D341Med (cell line): ENCODE data around the gene TNS1.

Experiments used
- DNase-seq: peaks from one replicate; pipeline ENCODE4 v3.0.0; 2012; ENCODE audit warnings: low spot score

The TNS1 gene

DNA sequence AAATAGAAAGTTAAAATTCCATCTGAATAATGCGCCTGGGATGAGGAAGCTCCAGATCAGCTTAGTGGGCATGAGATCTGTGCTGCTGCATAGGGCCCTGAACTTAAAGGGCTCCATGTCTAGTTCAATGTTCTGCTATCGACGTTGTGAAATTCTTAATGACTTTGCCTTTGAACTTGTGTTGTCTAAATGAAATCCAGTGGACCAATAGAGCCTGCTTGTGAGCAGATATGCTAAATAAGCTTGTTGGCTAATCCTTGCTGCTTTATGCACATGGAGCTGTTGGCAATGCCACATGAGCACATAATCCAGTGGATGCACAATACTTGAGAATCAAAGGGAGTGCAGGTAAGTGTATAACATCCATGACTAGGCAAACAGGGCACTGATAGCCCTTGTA lies 228.6 kb downstream of the TNS1 start:
- no peak for DNase-seq

- DNase-seq, result no peak
Measured at GRCh38 chr2:217773539-217773938, 229.3 kb downstream of the TNS1 start.

GRCh38 chr2:217766356-217766755 lies 236.4 kb downstream of the TNS1 start:
- DNase-seq, result no peak

DNA sequence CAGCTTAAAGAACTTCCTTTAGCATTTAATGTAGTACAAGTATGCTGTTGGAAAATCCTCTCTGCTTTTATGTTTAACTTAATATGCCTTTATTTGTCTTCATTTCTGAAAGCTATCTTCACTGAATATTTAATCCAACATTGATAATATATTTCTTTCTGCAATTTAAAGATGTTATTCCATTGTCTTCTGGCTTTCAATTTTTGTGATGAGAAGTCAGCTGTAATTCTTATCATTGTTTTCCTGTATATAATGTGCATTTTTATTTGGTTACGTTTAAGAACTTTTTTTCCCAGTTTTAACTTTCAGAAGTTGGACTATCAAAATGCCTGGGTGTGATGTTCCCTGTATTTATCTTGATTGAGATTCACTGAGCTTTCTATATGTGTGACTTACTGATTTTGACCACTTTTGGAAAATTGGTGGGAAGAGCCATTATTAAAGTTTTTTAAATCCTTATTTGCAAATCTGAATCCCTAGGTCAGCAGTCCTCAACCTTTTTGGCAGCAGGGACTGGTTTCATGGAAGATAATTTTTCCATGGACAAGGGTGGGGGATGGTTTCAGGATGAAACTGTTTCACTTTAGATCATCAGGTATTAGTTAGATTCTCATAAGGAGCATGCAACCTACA lies 241.0 kb downstream of the TNS1 start:
- DNase-seq, result no peak

DNA sequence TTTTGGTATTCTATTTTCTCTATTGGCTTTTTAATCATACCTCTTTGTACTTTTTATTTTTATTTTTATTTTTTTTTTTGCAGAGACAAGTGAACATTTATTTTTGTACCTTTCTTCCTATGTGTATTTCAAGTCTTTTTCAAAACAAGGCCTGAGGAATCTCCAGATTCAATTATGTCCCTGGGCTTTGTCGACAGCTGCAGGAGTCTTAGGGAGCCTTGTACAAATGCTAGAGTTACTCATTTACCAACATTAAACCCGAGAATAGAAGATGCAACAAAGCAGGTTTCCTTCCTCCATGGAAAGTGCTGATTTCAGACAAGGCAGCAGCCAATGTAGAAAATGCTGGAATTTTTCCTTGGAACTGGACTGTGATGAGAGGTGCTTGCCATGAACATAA lies 242.8 kb downstream of the TNS1 start:
- DNase-seq, result no peak

DNA sequence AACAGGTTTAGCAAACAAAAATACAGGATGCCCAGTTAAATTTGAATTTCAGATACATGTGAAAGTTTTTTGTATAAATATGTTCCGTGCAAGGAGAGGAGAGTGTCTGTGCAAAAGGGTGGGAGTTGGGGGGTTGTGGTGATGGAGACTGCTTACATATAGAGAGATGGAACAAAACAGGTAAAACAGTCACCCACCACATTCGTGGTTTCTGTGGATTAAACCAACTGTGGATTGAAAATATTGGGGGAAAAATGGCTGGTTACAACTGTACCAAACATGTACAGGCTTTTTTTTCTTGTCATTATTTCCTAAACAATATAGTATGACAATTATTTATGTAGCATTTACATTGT lies 245.7 kb downstream of the TNS1 start:
- no peak for DNase-seq

DNA sequence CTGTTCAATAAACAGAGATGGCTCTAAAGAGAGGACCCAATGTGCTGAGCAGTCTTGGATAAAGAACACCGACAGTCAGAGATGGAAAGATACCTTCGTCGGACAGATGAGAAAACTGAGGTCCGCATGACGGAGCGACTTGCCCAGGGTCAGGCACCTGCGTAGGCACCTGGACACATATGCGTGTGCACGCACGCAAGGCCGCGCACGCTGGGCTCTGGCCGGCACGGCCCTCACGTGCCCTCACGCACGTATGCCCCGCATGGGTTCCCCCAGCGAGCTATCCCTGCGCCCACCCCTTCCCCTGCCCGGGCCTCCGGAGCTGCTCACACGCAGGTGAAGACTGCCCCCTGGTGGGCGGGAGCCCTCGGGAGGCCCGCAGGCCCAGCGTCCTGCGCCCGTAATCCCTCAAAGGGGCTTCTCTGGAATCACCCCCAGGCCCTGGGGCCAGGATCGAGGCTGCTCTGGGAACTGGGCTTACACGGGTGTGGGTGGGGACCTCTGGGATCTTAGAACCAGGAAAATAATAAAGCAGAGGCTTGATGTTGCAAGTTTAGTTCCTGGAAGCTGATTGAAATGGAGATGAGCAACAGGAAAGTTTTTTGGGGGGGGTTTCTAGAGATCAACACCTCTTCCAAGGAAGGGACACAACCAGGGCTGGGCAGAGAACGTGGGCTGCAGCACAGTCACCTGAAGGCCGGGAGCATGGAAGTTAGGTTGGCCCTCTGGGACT lies 246.3 kb downstream of the TNS1 start:
- peak; percentile 43 for DNase-seq

DNA sequence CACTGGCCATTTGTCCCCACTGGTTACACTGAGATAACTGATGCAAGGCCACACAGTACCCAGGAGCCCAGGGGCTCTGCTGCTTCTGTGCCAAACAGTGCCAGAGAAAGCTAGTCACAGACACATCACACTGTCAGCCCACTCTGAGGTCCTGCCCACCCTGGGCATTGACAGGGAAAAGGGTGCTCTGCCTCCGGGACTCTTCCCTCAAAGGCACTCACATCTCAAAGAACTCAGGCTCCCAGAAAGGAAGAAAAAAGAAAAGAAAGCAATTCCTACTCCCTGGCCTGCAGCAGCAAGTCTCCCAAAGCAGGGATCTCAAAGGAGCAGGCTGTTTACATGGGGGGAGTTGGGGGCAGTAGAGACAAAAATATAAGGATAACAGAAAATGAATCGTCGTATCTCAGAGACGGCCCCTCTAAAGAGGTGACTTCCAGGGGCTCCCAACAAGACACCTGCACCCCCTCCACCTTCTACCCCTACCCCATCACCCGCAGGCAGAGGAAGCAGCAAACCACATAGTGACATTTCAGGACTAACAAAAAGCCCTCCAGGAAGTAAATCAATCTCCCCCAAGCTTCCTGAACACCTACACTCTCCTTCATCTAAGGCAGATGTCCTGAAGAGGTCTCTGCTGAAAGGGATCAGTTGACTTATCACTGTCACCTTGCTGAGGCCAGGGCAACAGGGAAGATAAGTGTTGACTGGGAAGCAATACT lies 247.6 kb downstream of the TNS1 start:
- no peak for DNase-seq

DNA sequence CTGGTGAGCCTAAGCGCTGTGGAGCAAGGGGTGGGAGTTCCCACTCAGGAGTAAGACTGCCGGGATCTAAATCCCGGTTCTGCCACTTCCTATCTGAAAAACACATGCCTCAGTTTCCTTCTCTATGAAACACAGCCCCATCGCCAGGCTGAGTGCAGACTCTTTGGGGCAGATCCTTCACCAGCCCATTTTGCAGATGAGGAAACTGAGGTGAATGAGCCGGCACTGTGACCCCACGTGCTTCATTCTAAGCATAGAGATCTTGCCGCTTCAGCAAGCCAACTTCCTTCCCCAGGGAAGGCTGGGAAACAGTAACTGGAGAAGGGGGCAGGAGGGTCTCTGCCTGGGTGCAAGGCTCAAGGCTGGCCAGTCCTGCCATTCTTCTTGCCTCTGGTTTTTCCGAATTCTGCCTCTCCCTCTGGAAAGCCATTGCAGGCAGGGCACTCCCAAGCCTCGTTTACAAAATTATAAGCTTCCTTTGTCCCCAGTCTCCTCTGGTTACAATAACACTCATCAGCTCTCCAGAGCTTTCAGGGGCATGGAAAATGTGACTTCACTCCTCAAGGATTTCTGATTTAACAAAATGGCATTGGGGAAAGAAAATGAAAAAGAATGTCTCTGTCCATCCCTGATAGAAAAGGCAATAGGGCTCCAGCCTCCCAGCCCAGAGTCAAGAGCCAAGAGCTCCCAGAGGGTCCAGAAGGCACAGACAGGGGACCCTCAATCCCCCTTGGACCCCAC lies 249.2 kb downstream of the TNS1 start:
- no peak for DNase-seq

DNA sequence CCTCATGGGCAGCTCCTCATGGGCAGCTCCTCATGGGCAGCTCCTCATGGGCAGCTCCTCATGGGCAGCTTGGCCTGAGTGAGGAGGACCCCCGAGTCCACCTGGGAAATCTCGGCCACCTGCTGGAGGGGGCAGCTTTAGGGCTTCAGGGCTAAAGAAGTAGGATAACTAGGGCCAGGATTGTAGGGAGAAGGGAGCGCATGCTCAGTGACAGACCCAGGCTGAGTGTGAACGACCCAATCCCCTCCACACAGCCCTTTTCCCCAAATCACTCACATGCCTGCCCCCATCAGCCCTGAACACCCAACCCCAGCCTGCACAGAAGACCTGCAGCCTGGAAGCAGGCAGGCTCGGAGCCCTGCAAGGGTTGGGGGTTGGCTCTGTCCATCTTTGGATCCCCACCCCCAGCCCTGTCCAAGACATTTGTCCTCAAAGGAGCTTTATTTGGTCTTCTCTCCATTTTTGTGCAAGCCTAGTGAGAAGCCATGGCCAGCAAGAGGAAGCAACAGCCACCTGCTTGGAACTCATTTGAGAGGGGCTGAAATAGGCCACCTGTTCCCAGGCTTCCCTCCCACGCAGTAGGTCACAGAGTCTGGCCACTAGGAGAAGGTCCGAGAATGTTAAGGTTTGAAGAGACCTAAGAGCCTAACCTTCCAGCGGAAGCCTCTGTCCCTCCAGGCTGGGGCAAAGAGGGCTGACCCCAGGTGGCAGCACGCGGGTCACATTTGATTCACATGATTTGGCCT lies 249.9 kb downstream of the TNS1 start:
- DNase-seq, result no peak

DNA sequence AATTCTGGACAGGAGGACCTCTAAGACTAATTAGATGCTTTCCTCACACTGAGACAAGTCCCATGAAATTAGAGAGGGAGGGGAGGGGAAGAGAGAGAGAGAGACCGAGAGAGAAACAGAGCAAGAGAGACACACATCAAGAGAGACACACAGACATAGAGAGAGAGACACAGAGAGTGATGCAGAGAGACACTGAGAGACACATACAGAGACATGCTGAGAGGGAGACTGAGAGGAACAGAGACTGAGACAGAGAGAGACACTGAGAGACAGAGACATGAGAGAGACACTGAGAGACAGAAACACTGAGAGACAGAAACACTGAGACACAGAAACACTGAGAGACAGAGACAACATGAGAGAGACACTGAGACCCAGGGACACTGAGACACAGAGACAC lies 250.8 kb downstream of the TNS1 start:
- no peak for DNase-seq

- DNase-seq, result no peak
Measured at GRCh38 chr2:217751192-217751591, 251.6 kb downstream of the TNS1 start.
